ENCODE measurements around the gene SHISA6. TPM values are rescaled to one million over a fixed set of nuclear protein-coding genes. Genes with fewer than 3 reads are reported as not detected.

Gene SHISA6
- total RNA-seq, 4 donors from 2014 or later, result under 0.01 to 0.88 (median 0.26) TPM

DNA sequence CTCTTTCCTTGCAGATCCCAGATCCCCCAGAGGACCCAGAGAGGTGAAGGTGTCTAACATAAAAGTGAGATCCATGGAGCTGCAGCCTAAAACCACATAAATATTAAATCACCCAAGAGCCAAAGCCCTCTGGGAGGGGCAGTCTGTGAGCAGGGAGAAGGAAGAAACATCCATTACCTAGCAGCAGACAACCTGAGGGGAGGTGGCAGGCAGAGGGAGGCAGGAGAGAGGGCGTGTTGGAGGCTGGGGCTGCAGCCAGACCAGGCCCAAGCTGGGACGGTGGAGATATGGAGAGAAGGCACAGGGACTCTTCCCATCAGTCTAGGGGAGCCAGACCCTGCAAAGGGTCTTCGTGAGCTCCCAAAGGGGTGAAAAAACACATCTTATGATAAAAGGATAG lies 101.1 kb downstream of the SHISA6 start:
- Histone ChIP-seq H3K27me3 (no peaks in the 10 kb centered on the region), H3K27ac (no peak overlapping the region), H3K36me3 (no peaks in the 10 kb centered on the region), H3K9me3 (no peaks in the 10 kb centered on the region), H3K4me1 (no peaks in the 10 kb centered on the region), H3K4me3 (replicated peaks in 1 of 3) (no peak overlapping the region)
- TF ChIP-seq, protein P1, sequence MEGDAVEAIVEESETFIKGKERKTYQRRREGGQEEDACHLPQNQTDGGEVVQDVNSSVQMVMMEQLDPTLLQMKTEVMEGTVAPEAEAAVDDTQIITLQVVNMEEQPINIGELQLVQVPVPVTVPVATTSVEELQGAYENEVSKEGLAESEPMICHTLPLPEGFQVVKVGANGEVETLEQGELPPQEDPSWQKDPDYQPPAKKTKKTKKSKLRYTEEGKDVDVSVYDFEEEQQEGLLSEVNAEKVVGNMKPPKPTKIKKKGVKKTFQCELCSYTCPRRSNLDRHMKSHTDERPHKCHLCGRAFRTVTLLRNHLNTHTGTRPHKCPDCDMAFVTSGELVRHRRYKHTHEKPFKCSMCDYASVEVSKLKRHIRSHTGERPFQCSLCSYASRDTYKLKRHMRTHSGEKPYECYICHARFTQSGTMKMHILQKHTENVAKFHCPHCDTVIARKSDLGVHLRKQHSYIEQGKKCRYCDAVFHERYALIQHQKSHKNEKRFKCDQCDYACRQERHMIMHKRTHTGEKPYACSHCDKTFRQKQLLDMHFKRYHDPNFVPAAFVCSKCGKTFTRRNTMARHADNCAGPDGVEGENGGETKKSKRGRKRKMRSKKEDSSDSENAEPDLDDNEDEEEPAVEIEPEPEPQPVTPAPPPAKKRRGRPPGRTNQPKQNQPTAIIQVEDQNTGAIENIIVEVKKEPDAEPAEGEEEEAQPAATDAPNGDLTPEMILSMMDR (IDR thresholded peaks at IDR 0.05), result no peak
- no peak for TF ChIP-seq POLR2A (IDR thresholded peaks at IDR 0.05)
- 76 to 84% methylated on average over 3 of the region's 3 CpGs for WGBS, 2 donors
- intact Hi-C loops (cut with DNase I), result no loop called here
- DNase-seq, result no peak

DNA sequence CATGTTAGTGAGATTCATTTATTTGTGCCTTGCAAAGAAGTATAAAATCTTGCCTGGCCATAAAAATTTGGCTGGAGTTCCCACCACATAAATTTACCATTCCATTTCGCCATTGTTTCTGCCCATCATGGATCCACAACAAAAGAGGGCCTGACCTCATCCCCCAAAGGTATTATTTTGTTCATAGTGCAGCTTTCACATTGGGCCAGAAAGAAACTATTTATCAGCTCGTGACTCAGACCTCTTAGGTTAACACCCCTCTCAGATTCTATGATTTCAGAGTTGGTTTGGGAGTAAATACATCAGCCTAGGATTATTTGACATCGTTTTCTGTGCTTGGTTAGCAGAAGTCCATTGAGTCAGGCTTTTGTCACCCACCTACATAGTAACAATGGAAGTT lies 108.1 kb downstream of the SHISA6 start:
- Histone ChIP-seq H3K27me3 (no peaks in the 10 kb centered on the region), H3K4me3 (replicated peaks in 1 of 3) (no peak overlapping the region), H3K9me3 (no peaks in the 10 kb centered on the region), H3K36me3 (no peaks in the 10 kb centered on the region), H3K27ac (no peak overlapping the region), H3K4me1 (no peaks in the 10 kb centered on the region)
- WGBS, 2 donors, result 71 to 79% methylated on average over 3 of the region's 3 CpGs
- no peak for DNase-seq
- TF ChIP-seq POLR2A (IDR thresholded peaks at IDR 0.05), result no peak
- TF ChIP-seq, protein P1 (IDR thresholded peaks at IDR 0.05), result no peak
- intact Hi-C loops (cut with DNase I), result no loop called here

DNA sequence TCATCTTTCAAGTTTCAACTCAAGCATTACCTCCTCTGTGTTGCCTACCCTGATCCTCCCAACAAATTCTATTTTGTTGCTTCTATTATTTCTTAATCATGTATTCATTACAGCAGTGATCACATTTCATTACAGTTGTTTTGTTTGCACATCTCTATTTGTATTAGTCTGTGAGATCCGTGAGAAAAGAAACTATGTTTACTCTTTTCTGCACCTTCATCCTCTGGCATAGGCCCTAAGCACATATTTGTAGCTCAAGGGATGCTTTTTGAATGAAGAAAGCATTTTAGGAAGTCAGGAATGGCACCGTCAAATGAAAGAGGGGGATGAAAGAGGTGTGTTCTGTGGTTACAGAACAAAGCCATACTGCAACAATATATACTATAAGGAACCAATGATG lies 110.5 kb downstream of the SHISA6 start:
- no peak for TF ChIP-seq POLR2A (IDR thresholded peaks at IDR 0.05)
- TF ChIP-seq, protein P1 (IDR thresholded peaks at IDR 0.05), result no peak
- Histone ChIP-seq H3K4me3 (replicated peaks in 1 of 3) (no peak overlapping the region), H3K9me3 (no peaks in the 10 kb centered on the region), H3K27ac (no peak overlapping the region), H3K36me3 (no peaks in the 10 kb centered on the region), H3K4me1 (no peaks in the 10 kb centered on the region), H3K27me3 (no peaks in the 10 kb centered on the region)
- intact Hi-C loops (cut with DNase I), result no loop called here
- DNase-seq, result no peak
- WGBS, 2 donors, result 87 to 88% methylated on average over 2 of the region's 2 CpGs

DNA sequence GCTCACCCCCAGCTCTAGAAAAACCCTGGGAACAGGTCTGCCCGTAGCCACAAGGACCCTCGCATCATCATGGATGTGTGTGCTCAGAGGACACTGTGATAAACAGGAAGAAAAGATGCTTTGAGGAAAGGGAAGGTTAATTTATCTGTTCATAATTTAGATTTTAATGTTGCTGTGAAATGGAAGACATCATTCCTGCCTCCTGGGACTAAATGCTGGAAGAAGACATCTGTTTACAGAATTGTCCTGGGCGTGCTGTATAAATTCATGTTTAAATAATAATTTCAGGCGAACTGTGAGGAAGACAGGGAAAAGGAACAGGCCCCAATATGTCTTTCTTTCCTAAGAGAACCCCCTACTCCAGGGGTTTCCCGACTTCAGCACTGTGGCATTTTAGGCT lies 112.6 kb downstream of the SHISA6 start:
- 84 to 90% methylated on average over 5 of the region's 5 CpGs for WGBS, 2 donors
- intact Hi-C loops (cut with DNase I), result no loop called here
- TF ChIP-seq POLR2A (IDR thresholded peaks at IDR 0.05), result no peak
- TF ChIP-seq, protein P1 (IDR thresholded peaks at IDR 0.05), result no peak

DNA sequence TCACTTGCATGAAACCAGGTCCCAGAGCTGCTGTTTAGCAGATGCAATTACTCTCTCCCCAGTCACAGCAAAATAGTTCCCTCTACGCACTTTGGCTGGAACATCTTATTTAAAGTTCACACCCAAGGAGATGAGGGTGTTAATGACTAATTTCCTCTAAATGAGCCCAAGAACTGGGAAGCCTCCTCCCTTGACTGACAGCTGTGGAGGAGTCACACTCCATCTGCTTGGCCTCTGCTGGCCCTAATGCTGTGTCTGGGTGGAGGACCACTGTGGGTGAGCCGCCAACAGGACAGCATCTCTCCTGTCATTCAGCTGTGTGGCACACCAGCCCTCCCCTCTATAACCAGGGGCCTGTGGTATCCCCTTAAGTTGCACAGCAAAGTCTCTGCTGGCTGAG lies 115.4 kb downstream of the SHISA6 start:
- Histone ChIP-seq H3K27ac (no peak overlapping the region), H3K9me3 (no peaks in the 10 kb centered on the region), H3K4me1 (no peaks in the 10 kb centered on the region), H3K27me3 (no peaks in the 10 kb centered on the region), H3K36me3 (no peaks in the 10 kb centered on the region), H3K4me3 (replicated peaks in 1 of 3) (no peak overlapping the region)
- no peak for TF ChIP-seq POLR2A (IDR thresholded peaks at IDR 0.05)
- TF ChIP-seq, protein P1 (IDR thresholded peaks at IDR 0.05), result no peak
- intact Hi-C loops (cut with DNase I), result no loop called here
- WGBS, 2 donors, result 93 to 97% methylated on average over 2 of the region's 2 CpGs
- DNase-seq, result no peak

More for the DNA sequence above, 112.6 kb downstream of the SHISA6 start:
- Histone ChIP-seq H3K4me3 (replicated peaks in 1 of 3) (no peak overlapping the region), H3K4me1 (no peaks in the 10 kb centered on the region), H3K27ac (no peak overlapping the region), H3K36me3 (no peaks in the 10 kb centered on the region), H3K27me3 (no peaks in the 10 kb centered on the region), H3K9me3 (no peaks in the 10 kb centered on the region)
- no peak for DNase-seq

Data from thyroid gland (tissue), 4 donors.